Prostate gland (tissue), 2 donors: ENCODE measurements around the gene DMAC2L.

Experiments used
- CTCF ChIP-seq, 4 experiments: fragments of 200-600 bp in 2 of 4; fragments of 450-650 bp in 2 of 4; sonication (generic) in 2 of 4; IDR thresholded peaks; 1 replicate in 3 of 4; 2 replicates in 1 of 4; pipeline ENCODE4 v1.5.1; 2016 to 2019; ENCODE audit warnings: antibody characterized with exemption in 4 of 4, mild to moderate bottlenecking in 2 of 4, moderate library complexity in 2 of 4
- POLR2A ChIP-seq: fragments of 450-650 bp; IDR thresholded peaks from one replicate; pipeline ENCODE4 v1.6.1; 2016; ENCODE audit warnings: antibody characterized with exemption, mild to moderate bottlenecking
- POLR2AphosphoS5 ChIP-seq: sonication (generic); formaldehyde crosslinking; IDR thresholded peaks from one replicate; pipeline ENCODE4 v1.6.1; 2017; ENCODE audit warnings: antibody characterized with exemption

- TF ChIP-seq POLR2A (no peak), CTCF (IDR thresholded peaks at IDR 0.05) (no peak), POLR2AphosphoS5 (no peak)
Measured at GRCh38 chr14:50311337-50311971, 670 bp upstream of the DMAC2L start.
